DND-41 (cell line): ENCODE results near the gene RAB30.

ENCODE experiments used
- CTCF ChIP-seq: IDR thresholded peaks from 2 replicates; pipeline ENCODE4 v1.5.1; 2012; ENCODE audit warnings: borderline replicate concordance, low read length, moderate library complexity, mild to moderate bottlenecking; ENCODE audit not compliant: poor library complexity, severe bottlenecking; ENCODE audit errors: extremely low read depth
- EZH2 ChIP-seq: IDR thresholded peaks from 3 replicates; pipeline ENCODE4 v1.6.1; 2012; ENCODE audit warnings: borderline replicate concordance, low read depth, mild to moderate bottlenecking, moderate library complexity, low read length, inconsistent platforms; ENCODE audit not compliant: severe bottlenecking

- no peak for TF ChIP-seq EZH2
- no peak for TF ChIP-seq CTCF
These were observed 21.9 kb upstream of the RAB30 start for GRCh38 chr11:83093634-83094033.
